Measurements from ENCODE around the gene PCSK7. TPM values are rescaled to one million over a fixed set of nuclear protein-coding genes. Genes with fewer than 3 reads are reported as not detected.
A peak's percentile ranks its signal among the peaks of the same experiment; 100 is the strongest.

Gene PCSK7
- total and polyA plus RNA-seq, 2 of the 4 experiments (the other 2 are of a cell fraction), result 35.8 to 54.3 TPM

DNA sequence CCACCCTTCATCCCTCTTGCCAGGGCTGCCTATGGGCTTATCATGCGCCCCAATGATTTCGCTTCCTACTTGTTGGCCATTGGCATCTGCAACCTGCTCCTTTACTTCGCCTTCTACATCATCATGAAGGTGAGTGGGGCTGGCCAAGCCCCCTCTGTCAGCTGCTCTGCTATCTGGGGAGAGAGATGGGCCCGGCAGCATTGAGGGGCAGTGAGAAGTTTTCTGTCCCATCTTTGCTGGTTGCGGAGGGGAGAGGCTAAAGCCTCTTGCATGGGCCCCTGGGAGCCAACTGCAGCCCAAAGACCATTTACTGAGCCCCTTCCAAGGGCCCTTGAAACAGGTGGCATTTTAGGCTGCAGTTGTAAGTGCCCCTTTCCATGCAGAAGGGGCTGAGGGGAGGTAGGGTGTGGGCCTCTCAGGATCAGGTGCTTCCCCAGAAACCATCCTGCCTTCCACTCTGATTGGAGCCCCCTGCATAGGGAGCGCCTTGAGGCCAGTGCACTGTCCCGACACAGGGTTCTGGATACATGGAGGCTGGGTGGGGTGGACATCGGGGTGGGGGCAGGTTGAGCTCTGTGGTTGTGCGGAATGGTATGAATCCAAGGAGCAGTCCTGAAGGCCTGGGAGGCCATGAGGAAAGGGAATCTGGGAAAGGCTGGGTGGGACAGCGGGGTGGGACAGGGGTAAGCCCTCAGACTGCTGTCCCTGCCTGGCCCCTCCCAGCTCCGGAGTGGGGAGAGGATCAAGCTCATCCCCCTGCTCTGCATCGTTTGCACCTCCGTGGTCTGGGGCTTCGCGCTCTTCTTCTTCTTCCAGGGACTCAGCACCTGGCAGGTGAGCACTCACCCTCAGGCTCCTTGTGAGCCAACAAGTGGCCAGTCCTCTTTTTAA lies 38.5 kb downstream of the PCSK7 start:
- H3K9ac ChIP-seq (ENCODE audit: low read depth, low read length), result no peak overlapping the region
- peaks cover 52% of the 10 kb centered on the region for H3K36me3 ChIP-seq (ENCODE audit: control insufficient read depth, insufficient read depth, low read length)
- no peak overlapping the region for H4K5ac ChIP-seq (ENCODE audit: low read depth, low read length)
- CTCF ChIA-PET, result interaction anchor here (0.6 kb wide), 1 partner anchor 455 kb away, joined by 8 read pairs; no protein-coding TSS in a partner anchor
- intact Hi-C loops (cut with micrococcal nuclease), result no loop called here
- H2BK120ac ChIP-seq (ENCODE audit: low read depth, low read length), result no peak overlapping the region
- no peak overlapping the region for H3K14ac ChIP-seq (replicated peaks; ENCODE audit: low read depth, low read length)
- POLR2A ChIA-PET (ENCODE audit: unreplicated experiment), result interaction anchor here (0.9 kb wide), 1 partner anchor 13 kb away, joined by 5 read pairs; no protein-coding TSS in a partner anchor
- no peaks in the 10 kb centered on the region for H3K9me3 ChIP-seq (ENCODE audit: control insufficient read depth, insufficient read depth, low read length)
- DNase-seq (no peak), ATAC-seq (ENCODE audit: low read depth) (no peak)
- no peak overlapping the region for H2BK15ac ChIP-seq (ENCODE audit: low read depth, low read length)
- H3K79me1 ChIP-seq (ENCODE audit: low read depth in 1 of 2, low read length in 2 of 2), result peaks cover 6 to 18% of the 10 kb centered on the region in 2 experiments; a peak in 3 of 4 replicates
- no peaks in the 10 kb centered on the region for H3K27me3 ChIP-seq (ENCODE audit: control insufficient read depth, insufficient read depth, low read length)
- peak overlapping the region; percentile 21; the same call in 1 of the 2 replicates for H2AK5ac ChIP-seq (ENCODE audit: low read depth, low read length)
- no peak overlapping the region for H3K27ac ChIP-seq (ENCODE audit: insufficient read depth, low read length)
- no peak overlapping the region for H3K56ac ChIP-seq (ENCODE audit: extremely low read depth, insufficient read depth, low read length)
- no TSS peak for BruUV-seq (replicated peaks)
- H2BK20ac ChIP-seq (ENCODE audit: low read depth, low read length), result no peak overlapping the region
- H3K4me3 ChIP-seq (ENCODE audit: insufficient read depth, low read depth, low read length), result no peak overlapping the region
- H3K18ac ChIP-seq (ENCODE audit: low read depth, low read length), result no peak overlapping the region
- peaks cover 10% of the 10 kb centered on the region for H3K9me1 ChIP-seq (ENCODE audit: insufficient read depth, low read length)
- 94% methylated on average over 4 of the region's 15 CpGs; no CpG with 5 or more reads in 1 of the 2 experiments for WGBS, 2 experiments (ENCODE audit: extremely low coverage in 2 of 2, insufficient read length in 1 of 2)
- H4K20me1 ChIP-seq (ENCODE audit: insufficient read depth, low read length), result no peaks in the 10 kb centered on the region; the same call in 1 of the 2 replicates
- no peak overlapping the region for H3K23ac ChIP-seq (ENCODE audit: low read depth, low read length)
- H4K91ac ChIP-seq (ENCODE audit: insufficient read depth, low read depth, low read length), result no peak overlapping the region
- H3K4me2 ChIP-seq (ENCODE audit: low read depth, low read length), result no peak overlapping the region
- H4K8ac ChIP-seq (ENCODE audit: low read depth in 2 of 2, low read length in 2 of 2), result no peak overlapping the region
- H3K4me1 ChIP-seq (ENCODE audit: control insufficient read depth, insufficient read depth, low read length), result peaks cover 9% of the 10 kb centered on the region
- no peak overlapping the region for H2BK5ac ChIP-seq (ENCODE audit: low read depth, low read length, poor library complexity, severe bottlenecking)
- no peak overlapping the region for H3K4ac ChIP-seq (ENCODE audit: low read depth, low read length)
- dilution Hi-C loops (cut with HindIII; ENCODE audit: low sequenced_read_pairs, unreplicated experiment), result no loop called here
- no peak overlapping the region for H2AFZ ChIP-seq (replicated peaks; ENCODE audit: low read length, poor library complexity)
- H2AK9ac ChIP-seq (replicated peaks; ENCODE audit: low read depth, low read length, poor library complexity), result peak overlapping the region; percentile 42
- in situ Hi-C loops (cut with MboI; ENCODE audit: low sequenced_read_pairs), result no loop called here
- TF ChIP-seq SMC3 (IDR thresholded peaks at IDR 0.05; ENCODE audit: low read depth, low read length) (no peak), MAZ (IDR thresholded peaks at IDR 0.05; ENCODE audit: borderline replicate concordance, low read depth, low read length) (no peak), RAD21 (IDR thresholded peaks at IDR 0.05; ENCODE audit: low read length) (no peak), CEBPB (IDR thresholded peaks at IDR 0.05; ENCODE audit: low read depth, low read length) (no peak), POLR2A (IDR thresholded peaks at IDR 0.05; ENCODE audit: low read depth, low read length) (no peak), RFX5 (IDR thresholded peaks at IDR 0.05; ENCODE audit: low read depth, low read length) (no peak), MAFK (IDR thresholded peaks at IDR 0.05; ENCODE audit: low read depth, low read length) (no peak), RCOR1 (IDR thresholded peaks at IDR 0.05; ENCODE audit: insufficient replicate concordance, low read length) (no peak), FOS (IDR thresholded peaks at IDR 0.05; ENCODE audit: low read depth, low read length) (no peak), MXI1 (IDR thresholded peaks at IDR 0.05; ENCODE audit: borderline replicate concordance, low read depth, low read length) (no peak), BHLHE40 (IDR thresholded peaks at IDR 0.05; ENCODE audit: low read depth, low read length) (no peak)
- TF ChIP-seq, protein P1, sequence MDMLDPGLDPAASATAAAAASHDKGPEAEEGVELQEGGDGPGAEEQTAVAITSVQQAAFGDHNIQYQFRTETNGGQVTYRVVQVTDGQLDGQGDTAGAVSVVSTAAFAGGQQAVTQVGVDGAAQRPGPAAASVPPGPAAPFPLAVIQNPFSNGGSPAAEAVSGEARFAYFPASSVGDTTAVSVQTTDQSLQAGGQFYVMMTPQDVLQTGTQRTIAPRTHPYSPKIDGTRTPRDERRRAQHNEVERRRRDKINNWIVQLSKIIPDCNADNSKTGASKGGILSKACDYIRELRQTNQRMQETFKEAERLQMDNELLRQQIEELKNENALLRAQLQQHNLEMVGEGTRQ (IDR thresholded peaks at IDR 0.05; ENCODE audit: low read depth, low read length), result no peak
- TF ChIP-seq, protein P2, sequence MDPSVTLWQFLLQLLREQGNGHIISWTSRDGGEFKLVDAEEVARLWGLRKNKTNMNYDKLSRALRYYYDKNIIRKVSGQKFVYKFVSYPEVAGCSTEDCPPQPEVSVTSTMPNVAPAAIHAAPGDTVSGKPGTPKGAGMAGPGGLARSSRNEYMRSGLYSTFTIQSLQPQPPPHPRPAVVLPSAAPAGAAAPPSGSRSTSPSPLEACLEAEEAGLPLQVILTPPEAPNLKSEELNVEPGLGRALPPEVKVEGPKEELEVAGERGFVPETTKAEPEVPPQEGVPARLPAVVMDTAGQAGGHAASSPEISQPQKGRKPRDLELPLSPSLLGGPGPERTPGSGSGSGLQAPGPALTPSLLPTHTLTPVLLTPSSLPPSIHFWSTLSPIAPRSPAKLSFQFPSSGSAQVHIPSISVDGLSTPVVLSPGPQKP (IDR thresholded peaks at IDR 0.05; ENCODE audit: borderline replicate concordance, low read depth, low read length), result no peak
- TF ChIP-seq, protein P3, sequence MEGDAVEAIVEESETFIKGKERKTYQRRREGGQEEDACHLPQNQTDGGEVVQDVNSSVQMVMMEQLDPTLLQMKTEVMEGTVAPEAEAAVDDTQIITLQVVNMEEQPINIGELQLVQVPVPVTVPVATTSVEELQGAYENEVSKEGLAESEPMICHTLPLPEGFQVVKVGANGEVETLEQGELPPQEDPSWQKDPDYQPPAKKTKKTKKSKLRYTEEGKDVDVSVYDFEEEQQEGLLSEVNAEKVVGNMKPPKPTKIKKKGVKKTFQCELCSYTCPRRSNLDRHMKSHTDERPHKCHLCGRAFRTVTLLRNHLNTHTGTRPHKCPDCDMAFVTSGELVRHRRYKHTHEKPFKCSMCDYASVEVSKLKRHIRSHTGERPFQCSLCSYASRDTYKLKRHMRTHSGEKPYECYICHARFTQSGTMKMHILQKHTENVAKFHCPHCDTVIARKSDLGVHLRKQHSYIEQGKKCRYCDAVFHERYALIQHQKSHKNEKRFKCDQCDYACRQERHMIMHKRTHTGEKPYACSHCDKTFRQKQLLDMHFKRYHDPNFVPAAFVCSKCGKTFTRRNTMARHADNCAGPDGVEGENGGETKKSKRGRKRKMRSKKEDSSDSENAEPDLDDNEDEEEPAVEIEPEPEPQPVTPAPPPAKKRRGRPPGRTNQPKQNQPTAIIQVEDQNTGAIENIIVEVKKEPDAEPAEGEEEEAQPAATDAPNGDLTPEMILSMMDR (conservative IDR thresholded peaks at IDR 0.05; ENCODE audit: low read depth, low read length), result no peak
